Epidermal melanocyte (primary cell): Measurements from ENCODE around the gene SNRNP35.
"Not testable (repeated sequence)": the region's sequence is repeated elsewhere in the genome, so short reads cannot be mapped to it uniquely, and the experiment has no call there.

Experiments used
- DNase-seq: peaks from one replicate; pipeline ENCODE4 v3.0.0; 2011; ENCODE audit warnings: low spot score; ENCODE audit not compliant: insufficient read length

Gene SNRNP35

GRCh38 chr12:123449249-123449733, 8.6 kb upstream of the SNRNP35 start:
- DNase-seq = no peak

GRCh38 chr12:123449856-123450255, 8.1 kb upstream of the SNRNP35 start:
- no peak for DNase-seq

GRCh38 chr12:123450636-123451035, 7.3 kb upstream of the SNRNP35 start:
- DNase-seq = no peak

GRCh38 chr12:123452276-123452550, 5.7 kb upstream of the SNRNP35 start:
- not testable (repeated sequence) for DNase-seq

DNA sequence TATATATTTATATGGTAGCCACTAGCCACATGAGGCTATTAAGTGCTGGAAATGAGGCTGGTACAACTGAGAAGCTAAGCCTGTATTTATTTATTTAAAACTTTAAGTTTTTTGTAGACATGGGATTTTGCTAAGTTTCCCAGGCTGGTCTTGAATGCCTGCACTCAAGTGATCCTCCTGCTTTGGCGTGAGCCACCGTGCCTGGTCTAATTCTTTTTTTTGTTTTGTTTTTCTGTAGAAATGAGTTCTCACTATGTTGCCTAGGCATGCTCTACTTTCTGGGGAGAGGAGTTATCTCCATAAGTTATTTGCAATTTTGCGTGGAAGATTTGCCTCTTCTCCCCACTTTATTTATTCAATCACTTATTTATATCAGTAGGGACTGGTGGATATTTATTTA, 4.8 kb upstream of the SNRNP35 start:
- DNase-seq = no peak

DNA sequence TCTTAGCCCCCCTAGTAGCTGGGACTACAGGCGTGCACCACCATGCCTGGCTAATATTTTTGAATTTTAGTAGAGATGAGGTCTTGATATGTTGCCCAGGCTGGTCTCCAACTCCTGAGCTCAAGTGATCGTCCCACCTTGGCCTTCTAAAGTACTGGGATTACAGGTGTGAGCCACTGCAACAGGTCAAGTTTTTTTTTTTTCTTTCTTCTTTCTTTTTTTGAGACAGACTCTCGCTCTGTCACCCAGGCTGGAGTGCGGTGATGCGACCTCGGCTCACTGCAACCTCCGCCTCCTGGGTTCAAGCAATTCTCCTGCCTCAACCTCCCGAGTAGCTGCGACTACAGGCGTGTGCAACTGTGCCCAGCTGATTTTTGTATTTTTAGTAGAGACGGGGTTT, 5.2 kb downstream of the SNRNP35 start:
- not testable (repeated sequence) for DNase-seq

DNA sequence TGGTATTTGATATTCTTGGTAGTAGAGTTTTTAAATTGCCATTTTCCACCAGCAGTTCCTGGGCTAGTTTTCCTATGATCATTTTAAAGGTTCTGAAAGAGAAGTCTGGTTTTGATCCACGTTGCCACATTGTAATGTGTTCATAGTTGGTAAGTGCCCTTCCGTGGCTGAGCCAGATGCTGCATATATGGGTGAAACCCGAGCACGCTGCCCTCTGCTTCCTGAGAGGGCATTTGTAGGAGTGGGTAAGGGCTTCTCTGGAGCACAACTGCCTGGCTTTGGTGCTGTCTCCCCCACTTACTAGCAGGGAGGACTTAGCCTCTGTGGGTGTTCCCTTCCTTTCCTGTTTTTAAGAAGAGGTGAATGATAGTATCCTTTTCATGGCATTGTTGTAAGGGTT, 7.1 kb downstream of the SNRNP35 start:
- DNase-seq = no peak

- no peak for DNase-seq
Measured at GRCh38 chr12:123468786-123469185, 10.8 kb downstream of the SNRNP35 start.

DNA sequence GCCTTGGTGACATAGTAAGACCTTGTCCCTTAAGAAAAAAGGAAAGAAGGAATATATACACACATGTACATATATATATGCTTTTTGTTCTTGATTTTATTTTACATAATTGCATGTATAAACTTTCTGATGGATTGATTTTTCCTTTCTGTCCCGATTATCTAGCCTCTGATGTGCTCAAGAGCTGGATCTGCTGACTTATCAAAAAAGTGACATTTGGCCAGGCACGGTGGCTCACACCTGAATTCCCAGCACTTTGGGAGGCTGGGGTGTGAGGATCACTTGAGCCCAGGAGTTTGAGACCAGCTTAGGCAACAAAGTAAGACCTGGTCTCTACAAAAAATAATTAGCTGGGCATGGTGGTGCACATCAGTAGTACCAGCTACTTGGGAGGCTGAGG, 12.0 kb downstream of the SNRNP35 start:
- DNase-seq = no peak

DNA sequence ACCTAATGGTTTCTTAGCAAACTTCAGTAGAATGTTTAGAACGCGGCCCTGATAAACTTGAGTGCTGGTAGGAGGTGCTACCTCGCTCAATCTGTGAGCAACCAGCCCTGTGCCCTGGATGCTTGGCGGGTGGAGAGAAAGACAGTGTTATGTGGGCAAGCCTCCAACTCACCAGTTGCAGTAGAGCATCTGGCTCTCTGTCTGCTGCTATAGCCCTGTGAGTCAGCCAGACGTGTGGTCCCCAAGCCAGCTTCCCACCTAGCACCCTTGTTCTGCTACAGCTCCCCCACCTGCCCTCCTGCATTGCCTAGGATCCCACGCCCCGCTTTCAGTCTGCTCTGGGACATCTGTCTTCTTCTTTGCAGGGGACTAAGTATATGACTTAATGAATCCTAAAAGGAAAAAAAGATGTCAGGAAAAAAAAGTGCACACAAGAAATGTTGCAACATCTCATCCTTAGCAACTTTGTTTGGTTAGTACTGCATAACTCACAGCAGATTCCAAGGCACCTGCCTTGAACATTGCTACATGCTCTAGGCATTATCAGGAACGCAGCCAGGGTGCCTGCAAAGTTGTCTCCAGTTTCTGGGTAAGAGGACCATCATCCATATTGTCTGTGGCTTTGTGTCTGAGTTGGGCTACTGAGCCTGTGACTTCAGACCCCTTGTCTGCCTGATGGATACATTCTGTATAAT, 13.6 kb downstream of the SNRNP35 start:
- DNase-seq = no peak

- no peak for DNase-seq
Measured at GRCh38 chr12:123472438-123472849, 14.5 kb downstream of the SNRNP35 start.

GRCh38 chr12:123474485-123475245, 16.7 kb downstream of the SNRNP35 start:
- DNase-seq = no peak

DNA sequence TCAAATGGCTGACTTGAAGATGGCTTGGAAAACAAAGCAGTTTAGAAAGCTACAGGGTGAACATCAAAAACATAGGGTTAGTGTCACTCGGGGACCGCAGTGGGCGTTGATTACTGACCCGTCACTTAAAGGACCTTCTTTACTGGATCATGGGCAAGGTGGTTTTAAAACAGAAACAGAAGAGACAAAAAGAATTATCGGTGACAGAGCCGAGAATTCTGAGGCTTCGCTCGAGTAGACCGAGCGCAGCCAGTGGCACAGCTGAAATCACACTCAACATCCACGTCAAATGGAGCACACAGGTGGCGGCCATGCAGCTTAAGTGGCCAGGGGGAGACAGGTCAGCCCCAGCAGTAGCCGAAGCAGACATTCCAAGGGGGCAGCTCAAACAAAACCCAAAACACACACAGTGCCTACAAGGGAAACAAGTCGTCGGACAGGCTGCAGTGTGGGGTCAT, 17.3 kb downstream of the SNRNP35 start:
- peak; percentile 7 for DNase-seq

DNA sequence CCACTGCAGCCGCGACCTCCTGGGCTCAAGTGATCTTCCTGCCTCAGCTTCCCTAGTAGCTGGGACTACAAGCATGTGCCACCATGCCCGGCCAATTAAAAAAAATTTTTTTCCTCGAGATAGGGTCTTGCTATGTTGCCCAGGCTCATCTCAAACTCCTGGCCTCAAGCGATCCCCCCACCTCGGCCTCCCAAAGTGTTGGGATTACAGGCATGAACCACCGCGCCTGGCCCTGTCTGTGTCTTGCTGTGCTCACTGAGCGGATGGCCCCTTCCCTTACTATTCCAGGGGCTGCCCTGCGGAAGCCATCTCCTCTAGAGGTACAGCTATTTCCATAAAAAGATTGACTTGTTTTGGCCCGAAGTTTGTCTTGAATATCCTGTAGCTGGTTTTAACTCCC, 20.1 kb downstream of the SNRNP35 start:
- peak; percentile 8 for DNase-seq

- peak; percentile 24 for DNase-seq
Measured at GRCh38 chr12:123478762-123479161, 20.8 kb downstream of the SNRNP35 start.

GRCh38 chr12:123479442-123480180, 21.7 kb downstream of the SNRNP35 start:
- DNase-seq = peak; percentile 64

DNA sequence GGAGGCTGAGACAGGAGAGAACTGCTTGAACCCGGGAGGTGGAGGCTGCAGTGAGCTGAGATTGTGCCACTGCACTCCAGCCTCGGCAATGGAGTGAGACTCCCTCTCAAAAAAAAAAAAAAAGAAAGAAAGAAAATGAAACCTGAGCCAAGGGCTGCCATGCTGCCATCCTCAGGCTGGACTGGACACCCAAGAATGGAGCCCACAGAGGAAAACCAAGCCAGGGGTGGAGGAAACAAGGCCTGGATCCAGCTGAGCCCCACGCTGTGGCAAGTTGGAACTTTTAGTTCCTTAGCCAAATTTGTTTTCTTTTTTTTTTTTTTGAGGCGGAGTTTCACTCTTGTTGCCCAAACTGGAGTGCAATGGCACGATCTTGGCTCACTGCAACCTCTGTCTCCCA, 23.3 kb downstream of the SNRNP35 start:
- DNase-seq = not testable (repeated sequence)

DNA sequence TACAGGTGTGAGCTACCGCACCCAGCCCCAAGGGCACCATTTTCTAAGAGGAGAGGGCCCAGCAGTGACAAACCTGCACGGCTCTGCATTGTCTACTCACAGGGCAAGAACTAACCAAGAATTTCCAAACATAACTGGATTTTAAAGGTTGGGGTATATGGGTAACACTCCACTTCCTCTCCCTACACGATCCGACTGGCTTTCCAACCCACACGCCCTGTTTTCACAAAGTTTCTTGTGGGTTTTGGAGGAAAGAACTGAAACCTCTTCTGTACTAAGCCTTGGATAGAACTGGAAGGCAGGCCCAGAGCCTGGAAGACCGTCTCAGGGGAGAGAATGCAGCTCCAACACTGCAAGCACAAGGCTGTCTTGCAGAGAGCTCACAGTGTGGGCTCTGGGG, 24.9 kb downstream of the SNRNP35 start:
- DNase-seq = no peak

GRCh38 chr12:123483602-123484248, 25.8 kb downstream of the SNRNP35 start:
- no peak for DNase-seq

GRCh38 chr12:123485756-123486155, 27.8 kb downstream of the SNRNP35 start:
- DNase-seq = no peak

DNA sequence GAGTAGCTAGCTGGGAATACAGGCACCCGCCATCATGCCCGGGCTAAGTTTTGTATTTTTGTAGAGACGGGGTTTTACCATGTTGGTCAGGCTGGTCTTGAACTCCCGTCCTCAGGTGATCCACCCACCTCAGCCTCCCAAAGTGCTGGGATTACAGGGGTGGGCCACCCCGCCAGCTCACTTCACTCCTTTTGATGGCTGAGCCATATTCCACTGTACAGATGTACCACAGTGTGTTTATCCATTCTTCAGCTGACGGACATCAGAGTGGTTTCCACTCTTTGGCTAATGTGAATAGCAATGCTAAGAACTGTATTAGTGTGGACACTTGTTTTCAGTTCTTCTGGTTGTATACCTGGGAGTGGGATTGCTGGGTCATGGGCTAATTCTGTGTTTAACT, 29.5 kb downstream of the SNRNP35 start:
- DNase-seq = no peak
